ENCODE measurements around the gene WNT5B. TPM values are rescaled to one million over a fixed set of nuclear protein-coding genes. Genes with fewer than 3 reads are reported as not detected.
A peak's percentile ranks its signal among the peaks of the same experiment; 100 is the strongest.

WNT5B gene
- total RNA-seq, 1 donor from 2014 or later: 2.3 TPM

- Histone ChIP-seq H3K27me3 (peaks cover 7% of the 10 kb centered on the region), H3K4me1 (peaks cover 13% of the 10 kb centered on the region), H3K9me3 (no peaks in the 10 kb centered on the region), H3K4me3 (no peak overlapping the region), H3K36me3 (no peaks in the 10 kb centered on the region), H3K27ac (no peak overlapping the region)
- no peak for TF ChIP-seq CTCF (IDR thresholded peaks at IDR 0.05)
- no peak for DNase-seq
- intact Hi-C loops (cut with DNase I): loop anchor here (10.0 kb wide), 1 partner anchor 301 kb away; no protein-coding TSS in a partner anchor
- no peak for ATAC-seq
Observed at GRCh38 chr12:1633459-1633858, 4.4 kb downstream of the WNT5B start.

- ATAC-seq: no peak
- peaks cover 7% of the 10 kb centered on the region for H3K27me3 ChIP-seq
- intact Hi-C loops (cut with DNase I): loop anchor here (10.0 kb wide), 1 partner anchor 301 kb away; no protein-coding TSS in a partner anchor
Observed at GRCh38 chr12:1634149-1634548, 5.1 kb downstream of the WNT5B start.

GRCh38 chr12:1634590-1635191, 5.7 kb downstream of the WNT5B start:
- Histone ChIP-seq H3K36me3 (no peaks in the 10 kb centered on the region), H3K27ac (no peak overlapping the region), H3K4me1 (peaks cover 12% of the 10 kb centered on the region), H3K4me3 (no peak overlapping the region), H3K27me3 (peaks cover 7% of the 10 kb centered on the region), H3K9me3 (no peaks in the 10 kb centered on the region)
- intact Hi-C loops (cut with DNase I): loop anchor here (10.0 kb wide), 1 partner anchor 300 kb away; no protein-coding TSS in a partner anchor
- DNase-seq: peak; percentile 88
- TF ChIP-seq CTCF (IDR thresholded peaks at IDR 0.05): peak; percentile 84
- peak; percentile 83 for ATAC-seq

More at GRCh38 chr12:1634149-1634548, 5.1 kb downstream of the WNT5B start:
- Histone ChIP-seq H3K27ac (no peak overlapping the region), H3K4me3 (no peak overlapping the region), H3K4me1 (peaks cover 13% of the 10 kb centered on the region), H3K36me3 (no peaks in the 10 kb centered on the region), H3K9me3 (no peaks in the 10 kb centered on the region)
- no peak for DNase-seq
- TF ChIP-seq CTCF (IDR thresholded peaks at IDR 0.05): no peak

GRCh38 chr12:1635301-1636095, 6.5 kb downstream of the WNT5B start:
- peaks cover 7% of the 10 kb centered on the region for H3K4me1 ChIP-seq
- ATAC-seq (peak; percentile 44), DNase-seq (no peak)
- no peak for TF ChIP-seq CTCF (IDR thresholded peaks at IDR 0.05)
- no peaks in the 10 kb centered on the region for H3K36me3 ChIP-seq
- H3K9me3 ChIP-seq: no peaks in the 10 kb centered on the region
- no peak overlapping the region for H3K4me3 ChIP-seq
- intact Hi-C loops (cut with DNase I): loop anchor here (10.0 kb wide), 1 partner anchor 299 kb away; no protein-coding TSS in a partner anchor
- no peak overlapping the region for H3K27ac ChIP-seq
- peaks cover 7% of the 10 kb centered on the region for H3K27me3 ChIP-seq

- intact Hi-C loops (cut with DNase I): loop anchor here (10.0 kb wide), 1 partner anchor 297 kb away; no protein-coding TSS in a partner anchor
- Histone ChIP-seq H3K27ac (no peak overlapping the region), H3K4me3 (no peak overlapping the region), H3K4me1 (no peaks in the 10 kb centered on the region), H3K9me3 (no peaks in the 10 kb centered on the region), H3K36me3 (no peaks in the 10 kb centered on the region), H3K27me3 (no peaks in the 10 kb centered on the region)
- DNase-seq: no peak
- TF ChIP-seq CTCF (IDR thresholded peaks at IDR 0.05): no peak
- ATAC-seq: no peak
Observed at GRCh38 chr12:1638203-1638602, 9.2 kb downstream of the WNT5B start.

All from upper lobe of right lung (tissue), 1 donor.